AML-193 (cell line): ENCODE results near the gene SFRP5.

Experiments used
- DNase-seq, 2 experiments: peaks; one replicate each; lab custom pipeline; 2025; lab: John Stamatoyannopoulos, UW

The SFRP5 gene

DNA sequence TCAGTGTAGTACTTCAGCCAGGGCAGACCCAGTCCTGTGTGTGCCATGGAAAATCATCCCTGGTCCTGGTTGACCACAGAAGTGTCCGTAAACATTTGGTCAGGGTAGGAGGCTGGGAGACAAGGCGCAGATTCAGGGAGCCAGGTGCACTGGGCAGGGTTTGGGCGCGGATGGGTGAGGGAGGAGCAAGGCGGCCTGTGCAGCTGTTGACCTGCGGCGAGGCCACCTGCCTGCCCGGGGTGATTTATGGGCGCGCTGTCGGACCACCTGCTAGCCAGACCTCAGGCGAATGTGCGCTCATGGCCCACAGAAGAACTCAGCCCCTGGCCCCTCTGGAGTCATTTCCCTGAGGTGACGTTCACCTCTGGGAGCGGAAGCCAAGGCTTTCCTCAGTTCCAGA, 6.6 kb downstream of the SFRP5 start:
- DNase-seq: no peak

GRCh38 chr10:97764519-97764931, 7.3 kb downstream of the SFRP5 start:
- DNase-seq: no peak

GRCh38 chr10:97763947-97764346, 7.9 kb downstream of the SFRP5 start:
- DNase-seq: no peak

- DNase-seq: no peak
Observed at GRCh38 chr10:97763411-97763810, 8.4 kb downstream of the SFRP5 start.

GRCh38 chr10:97762816-97763215, 9.0 kb downstream of the SFRP5 start:
- no peak for DNase-seq

DNA sequence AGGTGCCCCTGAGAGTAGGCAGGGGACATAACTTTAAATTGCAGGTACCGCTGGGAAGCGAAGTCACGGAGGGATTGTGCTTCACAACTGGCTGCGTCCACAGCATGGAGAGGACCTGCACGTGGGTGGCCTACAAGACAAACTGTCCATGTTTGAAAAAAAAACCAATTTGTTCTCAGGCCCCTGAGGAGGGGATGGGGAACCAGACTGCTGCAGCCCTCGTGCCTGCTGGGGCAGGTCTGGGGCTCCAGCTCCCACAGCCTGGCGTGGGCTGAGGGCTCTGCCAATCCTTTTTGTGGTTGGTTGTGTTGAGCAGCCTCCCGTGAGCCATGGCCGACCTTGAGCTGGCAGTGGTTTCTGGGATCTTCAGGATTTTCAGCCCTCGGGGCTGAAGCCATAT, 9.7 kb downstream of the SFRP5 start:
- DNase-seq: no peak

GRCh38 chr10:97761331-97761865, 10.4 kb downstream of the SFRP5 start:
- no peak for DNase-seq

- DNase-seq: no peak
Observed at GRCh38 chr10:97760461-97761257, 11.1 kb downstream of the SFRP5 start.

DNA sequence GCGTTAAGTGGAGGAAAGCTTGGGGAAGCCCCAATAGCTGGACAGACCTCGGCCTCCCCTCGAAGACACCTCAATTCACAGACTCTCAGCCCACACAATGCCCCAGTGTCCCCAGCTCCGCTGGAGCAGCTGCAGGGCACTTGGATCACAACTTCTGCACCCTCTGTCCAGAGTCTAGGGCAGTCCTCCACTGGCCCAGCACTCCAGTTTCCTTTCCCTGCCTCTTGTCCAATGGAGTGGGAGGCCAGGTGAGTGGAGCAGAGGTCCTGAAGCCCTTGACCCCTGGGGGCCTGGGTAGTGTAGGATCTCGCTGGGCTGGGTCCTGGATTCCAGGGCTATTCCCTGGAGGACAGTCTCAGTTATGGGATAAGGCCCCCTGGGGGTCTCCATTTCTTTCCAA, 11.9 kb downstream of the SFRP5 start:
- no peak for DNase-seq

GRCh38 chr10:97759158-97759887, 12.5 kb downstream of the SFRP5 start:
- DNase-seq: peak; percentile 17 to 41

DNA sequence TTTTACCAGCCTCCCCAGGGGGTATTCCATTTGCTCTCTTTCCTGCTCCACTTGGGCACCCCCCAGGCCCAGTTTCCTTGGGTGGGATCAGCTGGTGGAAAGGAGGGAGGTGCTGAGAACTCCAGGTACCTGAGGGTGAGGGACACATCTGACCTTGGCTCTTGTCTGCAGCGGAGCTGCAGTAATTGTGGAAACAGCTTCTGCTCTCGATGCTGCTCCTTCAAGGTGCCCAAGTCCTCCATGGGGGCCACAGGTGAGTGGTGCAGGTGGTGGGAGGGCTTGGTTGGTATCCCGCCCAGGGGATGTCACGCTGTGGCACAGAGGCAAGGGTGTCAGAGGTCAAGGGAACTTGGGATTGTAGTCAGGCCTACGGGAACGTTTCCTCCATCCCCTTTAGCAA, 14.3 kb downstream of the SFRP5 start:
- no peak for DNase-seq

DNA sequence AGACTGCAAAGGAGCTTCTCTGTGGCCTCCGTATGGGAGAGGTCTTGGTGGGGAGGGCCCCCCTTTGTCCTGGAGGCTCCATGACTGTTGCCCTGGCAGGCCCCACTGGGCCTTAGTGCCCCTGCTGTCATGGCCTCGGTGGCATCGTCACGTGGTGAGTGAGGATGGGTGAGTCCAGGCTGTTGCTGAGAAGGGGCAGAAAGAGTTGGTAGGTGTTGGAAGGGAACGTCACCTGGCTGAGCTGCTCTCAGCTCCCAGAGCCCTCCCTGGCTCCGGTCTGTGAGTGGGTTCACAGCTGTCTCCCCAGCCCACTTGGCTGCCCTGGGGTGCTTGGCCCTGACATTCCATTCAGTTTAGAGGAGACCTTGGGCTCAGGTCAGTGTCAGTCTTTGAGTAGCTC, 16.1 kb downstream of the SFRP5 start:
- DNase-seq: no peak

DNA sequence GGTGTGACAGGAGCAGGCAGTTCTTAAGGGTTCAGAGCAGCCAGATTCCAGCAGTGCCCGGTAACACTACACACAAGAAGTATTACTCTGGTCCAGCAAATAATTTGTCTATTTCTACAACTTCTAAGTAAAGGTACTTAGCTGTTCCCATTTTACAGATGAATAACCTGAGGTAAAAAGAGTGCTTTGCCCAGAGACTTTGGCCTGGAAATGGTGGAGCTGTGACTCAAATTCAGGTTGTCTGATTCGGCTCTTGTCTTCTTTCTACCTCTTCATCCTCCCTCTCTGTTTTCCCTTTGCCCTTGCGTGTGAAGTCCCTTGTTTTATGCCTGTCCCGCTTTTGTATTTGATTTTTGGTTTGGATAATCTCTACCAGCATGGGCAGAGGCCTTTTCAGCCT, 17.1 kb downstream of the SFRP5 start:
- no peak for DNase-seq

GRCh38 chr10:97752956-97753355, 18.8 kb downstream of the SFRP5 start:
- no peak for DNase-seq

- no peak for DNase-seq
Observed at GRCh38 chr10:97748116-97748515, 23.7 kb downstream of the SFRP5 start.

DNA sequence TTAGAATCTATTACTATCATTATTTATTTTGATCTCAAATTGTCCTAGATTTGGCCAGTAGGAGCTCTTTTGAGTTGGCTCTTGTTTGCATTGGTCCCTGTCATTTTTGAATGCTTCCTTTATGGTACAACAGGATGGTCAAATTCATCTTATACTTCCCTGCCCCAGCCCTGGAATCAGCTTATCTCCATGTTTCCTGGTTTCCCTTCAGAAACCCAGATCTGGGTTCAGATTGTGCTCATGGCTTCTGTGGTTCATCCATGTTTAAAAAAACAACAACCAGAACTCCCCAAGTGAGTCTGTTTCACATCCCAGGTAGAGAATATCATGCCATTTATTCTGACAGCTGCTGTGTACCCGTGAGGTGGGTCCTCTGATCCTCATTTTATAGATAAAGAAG, 24.2 kb downstream of the SFRP5 start:
- DNase-seq: no peak

GRCh38 chr10:97744405-97745035, 27.3 kb downstream of the SFRP5 start:
- no peak for DNase-seq

DNA sequence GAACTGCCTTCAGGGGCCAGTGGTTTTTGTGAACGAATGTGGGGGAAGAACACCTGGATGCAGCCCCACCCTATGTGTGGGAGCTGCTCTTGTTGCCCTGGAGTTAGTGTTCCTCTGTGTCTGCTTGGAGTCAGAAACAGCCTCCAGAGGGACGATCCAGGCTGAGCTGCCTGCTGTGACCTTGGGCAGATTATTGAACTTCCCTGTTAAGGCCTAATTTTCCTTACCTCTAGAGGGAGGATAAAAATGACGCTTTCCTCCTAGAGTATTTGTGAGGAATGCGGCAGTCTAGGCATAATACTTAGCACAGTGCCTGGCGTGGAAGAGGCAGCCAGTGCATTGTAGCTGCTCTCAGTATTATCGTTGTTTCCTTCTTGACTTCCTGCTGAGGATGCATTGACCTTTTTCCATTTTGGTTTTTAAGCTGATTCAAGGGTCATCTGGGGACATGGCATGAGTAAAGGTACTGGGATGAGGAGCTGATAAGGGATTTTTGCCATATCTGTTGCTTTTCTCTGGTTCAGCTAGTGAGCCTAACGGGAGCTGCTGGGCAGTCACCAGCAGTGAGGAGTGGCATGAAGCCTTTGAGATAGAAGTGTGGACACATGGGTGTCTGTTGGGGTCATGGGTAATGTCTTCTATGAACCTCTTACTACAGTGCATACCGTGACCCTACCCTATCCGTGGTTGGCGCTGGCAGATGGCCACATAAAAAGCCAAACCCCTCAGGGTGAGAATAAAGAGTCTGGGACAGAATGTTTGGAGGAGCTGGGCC, 28.4 kb downstream of the SFRP5 start:
- DNase-seq: no peak

- DNase-seq: no peak
Observed at GRCh38 chr10:97740613-97741012, 31.2 kb downstream of the SFRP5 start.

GRCh38 chr10:97738616-97739015, 33.2 kb downstream of the SFRP5 start:
- no peak for DNase-seq

DNA sequence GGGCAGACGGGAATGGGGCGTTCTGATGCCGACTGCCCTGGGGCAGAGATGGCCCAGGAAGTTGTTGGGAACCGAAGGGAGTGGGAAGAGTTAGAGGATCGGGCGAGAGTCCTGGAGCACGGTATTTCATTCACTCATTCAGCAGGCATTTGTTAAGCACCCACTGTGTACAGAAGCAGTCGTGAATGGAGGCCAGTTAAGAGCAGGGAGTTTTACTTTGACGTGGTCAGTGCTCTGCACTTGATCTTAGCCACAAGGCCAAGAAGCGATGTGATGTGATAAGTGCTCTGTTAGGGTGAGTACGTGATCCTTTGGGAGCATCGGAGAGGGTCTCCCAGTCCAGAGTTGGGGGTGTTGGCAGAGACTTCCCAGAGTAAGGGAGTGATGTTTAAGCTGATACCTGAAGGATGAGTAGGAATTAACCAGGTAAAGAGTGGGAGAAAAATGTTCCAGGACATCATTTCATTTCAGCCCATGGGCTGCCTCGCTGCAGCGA, 34.0 kb downstream of the SFRP5 start:
- DNase-seq: no peak
